T-helper 2 cell treated with Interferon-gamma antibody and Interleukin-4, amounts not matched to agents 100 ng/mL and 5 ng/mL, for 36 hours (primary cell): ENCODE measurements around the gene OR2M5. TPM values are rescaled to one million over a fixed set of nuclear protein-coding genes. Genes with fewer than 3 reads are reported as not detected.

Source experiments
- total RNA-seq: library from RNA; stranded (reverse); gene quantifications from 2 replicates; pipeline ENCODE4 v1.2.3, GENCODE V29; 2022

OR2M5 gene
- total RNA-seq, 1 donor from 2014 or later: not detected

Other genes with a start within 250 kb of the OR2M5 start
- gene OR2W3, start 249.6 kb upstream of the OR2M5 start, total RNA-seq: 0.75 and 0.93 TPM in 2 replicates
- gene OR2T8, start 224.9 kb upstream of the OR2M5 start, total RNA-seq: not detected in 2 replicates
- not detected in 2 replicates for gene OR2AJ1, start 220.3 kb upstream of the OR2M5 start, total RNA-seq
- 0.30 TPM in 1 of 2 replicates, not detected in the other for gene OR2L8, start 196.3 kb upstream of the OR2M5 start, total RNA-seq
- not detected in 2 replicates for gene OR2AK2, start 179.9 kb upstream of the OR2M5 start, total RNA-seq
- gene OR2L5, start 131.5 kb upstream of the OR2M5 start, total RNA-seq: not detected in 2 replicates
- gene OR2L2, start 115.1 kb upstream of the OR2M5 start, total RNA-seq: 0.05 and 0.11 TPM in 2 replicates
- gene OR2L3, start 98.3 kb upstream of the OR2M5 start, total RNA-seq: 0.11 TPM in 1 of 2 replicates, not detected in the other
- not detected in 2 replicates for gene OR2L13, start 50.0 kb upstream of the OR2M5 start, total RNA-seq
- gene OR2M2, start 29.7 kb downstream of the OR2M5 start, total RNA-seq: not detected in 2 replicates
- gene OR2M3, start 52.1 kb downstream of the OR2M5 start, total RNA-seq: not detected in 2 replicates
- not detected in 2 replicates for gene OR2M4, start 86.3 kb downstream of the OR2M5 start, total RNA-seq
- not detected in 2 replicates for gene OR2T33, start 132.8 kb downstream of the OR2M5 start, total RNA-seq
- not detected in 2 replicates for gene OR2T12, start 158.3 kb downstream of the OR2M5 start, total RNA-seq
- not detected in 2 replicates for gene OR2M7, start 179.4 kb downstream of the OR2M5 start, total RNA-seq
- not detected in 2 replicates for gene OR14C36, start 203.6 kb downstream of the OR2M5 start, total RNA-seq
- gene OR2T4, start 216.5 kb downstream of the OR2M5 start, total RNA-seq: not detected in 2 replicates
- not detected in 2 replicates for gene OR2T6, start 230.6 kb downstream of the OR2M5 start, total RNA-seq